IMR-90 (cell line): ENCODE results near the gene KCNQ1. TPM values are rescaled to one million over a fixed set of nuclear protein-coding genes. Genes with fewer than 3 reads are reported as not detected.

Experiments used
- ATAC-seq: fragments of 200-7000 bp; cut with Tn5 transposase; 2 replicates; pipeline ENCODE4 v1.9.1; 2020; ENCODE audit warnings: low read depth, mild to moderate bottlenecking, moderate library complexity
- BruUV-seq: library from RNA; stranded (reverse); fragments of 400-500 nt; replicated peaks from 2 replicates; lab custom pipeline; 2021; lab: Mats Ljungman, UMichigan
- CTCF ChIA-PET: fragments of 300-600 bp; formaldehyde crosslinking; extraction: SDS; loops from one replicate; lab custom pipeline; 2021; ENCODE audit warnings: antibody characterized with exemption; lab: Yijun Ruan, JAX
- POLR2A ChIA-PET: fragments of 300-600 bp; sonication (Branson Sonifier 250); formaldehyde crosslinking; loops from one replicate; lab custom pipeline; 2022; ENCODE audit warnings: antibody characterized with exemption; ENCODE audit not compliant: unreplicated experiment; lab: Charles Lee
- DNase-seq: peaks from one replicate; pipeline ENCODE4 v3.0.0; 2013
- H2AFZ ChIP-seq: replicated peaks from 2 replicates; pipeline ENCODE3; 2013; ENCODE audit warnings: low read length, mild to moderate bottlenecking; ENCODE audit not compliant: poor library complexity
- H2AK5ac ChIP-seq: 2 replicates; pipeline ENCODE4 v1.6.1; 2013; ENCODE audit warnings: low read depth, low read length, inconsistent platforms
- H2AK9ac ChIP-seq: replicated peaks from 2 replicates; pipeline ENCODE3; 2013; ENCODE audit warnings: mild to moderate bottlenecking, low read depth, low read length, moderate library complexity; ENCODE audit not compliant: poor library complexity
- H2BK120ac ChIP-seq: 2 replicates; pipeline ENCODE4 v1.6.1; 2013; ENCODE audit warnings: low read depth, low read length, inconsistent platforms
- H2BK15ac ChIP-seq: 3 replicates; pipeline ENCODE4 v1.6.1; 2013; ENCODE audit warnings: low read depth, low read length, inconsistent platforms
- H2BK20ac ChIP-seq: 2 replicates; pipeline ENCODE4 v1.6.1; 2013; ENCODE audit warnings: low read depth, mild to moderate bottlenecking, inconsistent platforms, low read length, moderate library complexity
- H2BK5ac ChIP-seq: 2 replicates; pipeline ENCODE4 v1.6.1; 2013; ENCODE audit warnings: mild to moderate bottlenecking, low read depth, low read length, inconsistent platforms; ENCODE audit not compliant: poor library complexity, severe bottlenecking
- H3K14ac ChIP-seq: replicated peaks from 2 replicates; pipeline ENCODE4 v1.6.1; 2013; ENCODE audit warnings: low read depth, low read length, inconsistent platforms
- H3K18ac ChIP-seq: 2 replicates; pipeline ENCODE4 v1.6.1; 2013; ENCODE audit warnings: low read depth, low read length, control low read depth
- H3K23ac ChIP-seq: 2 replicates; pipeline ENCODE4 v1.6.1; 2013; ENCODE audit warnings: low read depth, low read length, inconsistent platforms
- H3K27ac ChIP-seq: 2 replicates; pipeline ENCODE4 v1.5.1; 2013; ENCODE audit warnings: mild to moderate bottlenecking, control low read depth, low read length; ENCODE audit not compliant: insufficient read depth
- H3K27me3 ChIP-seq: 2 replicates; pipeline ENCODE4 v1.6.1; 2013; ENCODE audit warnings: low read length; ENCODE audit not compliant: control insufficient read depth, insufficient read depth
- H3K36me3 ChIP-seq: 2 replicates; pipeline ENCODE4 v1.6.1; 2013; ENCODE audit warnings: low read length, mixed read lengths; ENCODE audit not compliant: control insufficient read depth, insufficient read depth
- H3K4ac ChIP-seq: 2 replicates; pipeline ENCODE4 v1.6.1; 2013; ENCODE audit warnings: low read depth, low read length, inconsistent platforms
- H3K4me1 ChIP-seq: 2 replicates; pipeline ENCODE4 v1.6.1; 2013; ENCODE audit warnings: low read length, mixed read lengths; ENCODE audit not compliant: control insufficient read depth, insufficient read depth
- H3K4me2 ChIP-seq: 2 replicates; pipeline ENCODE4 v1.6.1; 2013; ENCODE audit warnings: low read depth, mild to moderate bottlenecking, control low read depth, low read length, moderate library complexity
- H3K4me3 ChIP-seq: 2 replicates; pipeline ENCODE4 v1.5.1; 2013; ENCODE audit warnings: low read depth, mild to moderate bottlenecking, control low read depth, low read length, moderate library complexity; ENCODE audit not compliant: insufficient read depth
- H3K56ac ChIP-seq: 2 replicates; pipeline ENCODE4 v1.6.1; 2013; ENCODE audit warnings: low read length, inconsistent platforms; ENCODE audit not compliant: insufficient read depth; ENCODE audit errors: extremely low read depth
- H3K79me1 ChIP-seq, 2 experiments: 2 replicates each; pipeline ENCODE4 v1.6.1; 2013; ENCODE audit warnings: low read length in 2 of 2, inconsistent platforms in 1 of 2, low read depth in 1 of 2
- H3K9ac ChIP-seq: 2 replicates; pipeline ENCODE4 v1.6.1; 2013; ENCODE audit warnings: low read depth, low read length, control low read depth
- H3K9me1 ChIP-seq: 2 replicates; pipeline ENCODE4 v1.6.1; 2013; ENCODE audit warnings: low read length, inconsistent platforms; ENCODE audit not compliant: insufficient read depth
- H3K9me3 ChIP-seq: 2 replicates; pipeline ENCODE4 v1.6.1; 2013; ENCODE audit warnings: low read length; ENCODE audit not compliant: control insufficient read depth, insufficient read depth
- H4K20me1 ChIP-seq: 2 replicates; pipeline ENCODE4 v1.6.1; 2013; ENCODE audit warnings: low read length, inconsistent platforms; ENCODE audit not compliant: insufficient read depth
- H4K5ac ChIP-seq: 2 replicates; pipeline ENCODE4 v1.6.1; 2013; ENCODE audit warnings: mild to moderate bottlenecking, low read depth, low read length, control low read depth
- H4K8ac ChIP-seq, 2 experiments: 2 replicates each; pipeline ENCODE4 v1.6.1; 2013; ENCODE audit warnings: low read depth in 2 of 2, low read length in 2 of 2, control low read depth in 1 of 2, inconsistent platforms in 1 of 2
- H4K91ac ChIP-seq: 2 replicates; pipeline ENCODE4 v1.6.1; 2013; ENCODE audit warnings: low read depth, low read length, inconsistent platforms; ENCODE audit not compliant: insufficient read depth
- BHLHE40 ChIP-seq: fragments of 150-350 bp; IDR thresholded peaks from 2 replicates; pipeline ENCODE4 v1.6.1; 2016; ENCODE audit warnings: mild to moderate bottlenecking, low read depth, low read length
- CHD1 ChIP-seq: IDR thresholded peaks from 2 replicates; pipeline ENCODE4 v1.6.1; 2012; ENCODE audit warnings: low read depth, low read length, improper control_type of control experiment
- MAFK ChIP-seq: IDR thresholded peaks from 2 replicates; pipeline ENCODE4 v1.6.1; 2012; ENCODE audit warnings: low read depth, low read length, improper control_type of control experiment
- MAZ ChIP-seq: IDR thresholded peaks from 2 replicates; pipeline ENCODE4 v1.6.1; 2012; ENCODE audit warnings: low read depth, mild to moderate bottlenecking, low read length, improper control_type of control experiment, moderate library complexity, borderline replicate concordance
- RCOR1 ChIP-seq: IDR thresholded peaks from 2 replicates; pipeline ENCODE4 v1.6.1; 2012; ENCODE audit warnings: mild to moderate bottlenecking, low read length, improper control_type of control experiment; ENCODE audit not compliant: insufficient replicate concordance
- RFX5 ChIP-seq: IDR thresholded peaks from 2 replicates; pipeline ENCODE4 v1.8.0; 2012; ENCODE audit warnings: low read depth, mild to moderate bottlenecking, low read length, moderate library complexity
- WGBS, 2 experiments: methylation state at CpG; one replicate each; pipeline versions ENCODE4 v1.1.5 to v1.1.7; 2013; ENCODE audit warnings: missing lambda C conversion rate in 2 of 2; ENCODE audit not compliant: insufficient read length in 1 of 2; ENCODE audit errors: extremely low coverage in 2 of 2; 5-methylcytosine and 5-hydroxymethylcytosine counted together
- dilution Hi-C: fragments of 300-500 bp; cut with HindIII; formaldehyde crosslinking; loops from one replicate; pipeline ENCODE4 v1.14.3; 2018; ENCODE audit warnings: low sequenced_read_pairs; ENCODE audit not compliant: unreplicated experiment
- in situ Hi-C: fragments of 300-500 bp; cut with MboI; formaldehyde crosslinking; loops from 3 replicates; pipeline ENCODE4 v1.14.3; 2019; ENCODE audit warnings: low sequenced_read_pairs, inconsistent platforms, mixed read lengths
- intact Hi-C: fragments of 100-400 bp; cut with micrococcal nuclease; formaldehyde crosslinking; loops from 2 replicates; pipeline ENCODE4 v1.10.0; 2022
- polyA plus RNA-seq, 3 experiments: library from polyadenylated mRNA; depleted of rRNA; stranded (reverse); fragments of >200 nt; gene quantifications; 2 replicates each; pipeline ENCODE4 v1.2.3, GENCODE V29; 2012; ENCODE audit warnings: low replicate concordance in 1 of 3
- total RNA-seq: library from RNA; depleted of rRNA; stranded (reverse); fragments of >200 nt; gene quantifications from 2 replicates; pipeline ENCODE4 v1.2.3, GENCODE V29; 2012
- TF ChIP-seq, protein P1 (sequence below): conservative IDR thresholded peaks from 2 replicates; pipeline ENCODE4 v1.5.1; 2012; ENCODE audit warnings: mild to moderate bottlenecking, low read depth, low read length, improper control_type of control experiment

The KCNQ1 gene
- total and polyA plus RNA-seq, 2 of the 4 experiments (the other 2 are of a cell fraction) = 0.07 TPM; not detected in 1

DNA sequence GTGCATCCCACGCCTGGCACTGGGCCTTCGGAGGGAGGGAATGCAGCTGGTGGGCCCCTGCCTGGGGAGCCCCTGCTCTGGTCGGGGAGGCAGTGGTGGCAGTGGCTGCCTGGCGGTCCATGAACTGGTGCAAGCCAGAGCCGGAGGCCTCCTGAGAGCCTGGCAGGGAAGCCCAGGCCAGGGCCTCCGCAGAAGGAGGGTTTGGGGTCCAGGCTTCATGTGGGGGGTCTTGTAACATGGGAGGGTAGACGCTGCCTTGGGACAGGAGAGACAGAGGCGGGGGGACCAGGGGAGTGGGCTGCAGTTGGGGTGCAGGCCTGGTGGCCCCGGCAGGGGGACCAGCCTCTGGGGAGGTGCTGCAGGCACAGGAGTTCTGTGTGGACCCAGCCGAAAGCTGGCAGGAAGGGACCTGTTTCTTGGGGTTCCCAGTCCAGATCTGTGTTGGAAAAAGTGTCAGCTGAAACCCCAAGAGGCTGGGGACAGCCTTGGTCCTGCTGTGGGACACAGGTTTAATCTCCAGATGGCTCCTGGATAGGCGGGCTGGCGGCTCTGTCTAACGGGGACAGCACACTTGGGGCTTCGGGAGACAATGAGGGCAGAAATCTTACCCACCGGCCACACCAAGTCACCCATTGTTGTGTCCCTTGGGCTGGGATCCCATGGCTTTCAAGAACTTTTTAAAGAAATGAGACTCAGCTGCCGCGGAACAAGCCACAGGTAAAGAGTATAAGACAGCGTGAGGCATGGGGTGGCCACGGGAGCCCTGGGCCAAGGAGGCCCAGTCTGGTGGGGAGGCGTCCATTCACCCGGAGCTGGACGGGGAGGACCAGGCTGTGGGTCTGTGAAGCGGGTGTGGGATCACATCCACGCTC lies 73.5 kb downstream of the KCNQ1 start:
- BruUV-seq = no TSS peak
- no peak overlapping the region for H3K4me2 ChIP-seq

More for the DNA sequence above, 73.5 kb downstream of the KCNQ1 start:
- Histone ChIP-seq H2BK120ac (no peak overlapping the region), H4K20me1 (no peaks in the 10 kb centered on the region), H3K27ac (no peak overlapping the region), H3K27me3 (peaks cover 33% of the 10 kb centered on the region), H3K23ac (no peak overlapping the region), H3K9me1 (no peaks in the 10 kb centered on the region), H3K4ac (no peak overlapping the region), H3K56ac (no peak overlapping the region), H3K9ac (no peak overlapping the region), H3K36me3 (no peaks in the 10 kb centered on the region), H2BK15ac (no peak overlapping the region), H3K4me3 (no peak overlapping the region), H2AK5ac (no peak overlapping the region), H3K79me1 (no peaks in the 10 kb centered on the region), H2BK5ac (no peak overlapping the region), H4K5ac (no peak overlapping the region), H3K4me1 (no peaks in the 10 kb centered on the region), H2AK9ac (no peak overlapping the region), H4K91ac (no peak overlapping the region), H3K18ac (no peak overlapping the region), H2BK20ac (no peak overlapping the region), H2AFZ (no peak overlapping the region), H4K8ac (no peak overlapping the region), H3K9me3 (no peaks in the 10 kb centered on the region), H3K14ac (no peak overlapping the region)
- DNase-seq = no peak
- 80% methylated on average over 5 of the region's 24 CpGs; no CpG with 5 or more reads in 1 of the 2 experiments for WGBS, 2 experiments
- intact Hi-C loops = no loop called here
- ChIA-PET POLR2A (no interaction called here), CTCF (interaction anchor here (1.2 kb wide), 1 partner anchor 13 kb away, joined by 6 read pairs; no protein-coding TSS in a partner anchor)
- no peak for ATAC-seq
- TF ChIP-seq, protein P1, sequence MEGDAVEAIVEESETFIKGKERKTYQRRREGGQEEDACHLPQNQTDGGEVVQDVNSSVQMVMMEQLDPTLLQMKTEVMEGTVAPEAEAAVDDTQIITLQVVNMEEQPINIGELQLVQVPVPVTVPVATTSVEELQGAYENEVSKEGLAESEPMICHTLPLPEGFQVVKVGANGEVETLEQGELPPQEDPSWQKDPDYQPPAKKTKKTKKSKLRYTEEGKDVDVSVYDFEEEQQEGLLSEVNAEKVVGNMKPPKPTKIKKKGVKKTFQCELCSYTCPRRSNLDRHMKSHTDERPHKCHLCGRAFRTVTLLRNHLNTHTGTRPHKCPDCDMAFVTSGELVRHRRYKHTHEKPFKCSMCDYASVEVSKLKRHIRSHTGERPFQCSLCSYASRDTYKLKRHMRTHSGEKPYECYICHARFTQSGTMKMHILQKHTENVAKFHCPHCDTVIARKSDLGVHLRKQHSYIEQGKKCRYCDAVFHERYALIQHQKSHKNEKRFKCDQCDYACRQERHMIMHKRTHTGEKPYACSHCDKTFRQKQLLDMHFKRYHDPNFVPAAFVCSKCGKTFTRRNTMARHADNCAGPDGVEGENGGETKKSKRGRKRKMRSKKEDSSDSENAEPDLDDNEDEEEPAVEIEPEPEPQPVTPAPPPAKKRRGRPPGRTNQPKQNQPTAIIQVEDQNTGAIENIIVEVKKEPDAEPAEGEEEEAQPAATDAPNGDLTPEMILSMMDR = no peak
- TF ChIP-seq BHLHE40 = no peak
- TF ChIP-seq MAZ = no peak
- no peak for TF ChIP-seq RFX5
- TF ChIP-seq RCOR1 = no peak
- no peak for TF ChIP-seq CHD1
- TF ChIP-seq MAFK = no peak
- in situ Hi-C loops = loop anchor here (10.0 kb wide), 1 partner anchor 84 kb away; no protein-coding TSS in a partner anchor
- dilution Hi-C loops = no loop called here
